ENCODE results near the gene C11orf42.
A peak's percentile ranks its signal among the peaks of the same experiment; 100 is the strongest.
"Not testable (repeated sequence)": the region's sequence is repeated elsewhere in the genome, so short reads cannot be mapped to it uniquely, and the experiment has no call there.

C11orf42 gene

GRCh38 chr11:6245536-6245935, 40.2 kb downstream of the C11orf42 start:
- Histone ChIP-seq H3K4me1 (ENCODE audit: control insufficient read depth, insufficient read depth, low read depth, low read length) (no peaks in the 10 kb centered on the region), H4K91ac (ENCODE audit: low read length) (no peak overlapping the region), H3K9ac (ENCODE audit: low read length) (no peak overlapping the region), H3K4me2 (ENCODE audit: low read length, poor library complexity, severe bottlenecking) (no peak overlapping the region), H3K9me3 (ENCODE audit: control insufficient read depth, low read length) (no peaks in the 10 kb centered on the region), H3K14ac (ENCODE audit: low read length in 2 of 2) (no peak overlapping the region), H3K23ac (ENCODE audit: low read length in 2 of 2) (no peak overlapping the region), H2AK5ac (ENCODE audit: low read length, severe bottlenecking) (no peak overlapping the region), H4K8ac (ENCODE audit: low read length) (no peak overlapping the region), H2BK120ac (ENCODE audit: low read depth, low read length) (no peak overlapping the region), H3K36me3 (ENCODE audit: control insufficient read depth in 1 of 2, insufficient read depth in 2 of 2, low read depth in 1 of 2, low read length in 2 of 2) (no peaks in the 10 kb centered on the region), H3K27ac (ENCODE audit: low read length, poor library complexity, severe bottlenecking) (no peak overlapping the region), H2BK5ac (ENCODE audit: low read depth, low read length, poor library complexity, severe bottlenecking) (no peak overlapping the region), H3K4ac (ENCODE audit: low read depth in 1 of 2, low read length in 2 of 2) (no peak overlapping the region), H3K27me3 (ENCODE audit: control insufficient read depth in 1 of 2, insufficient read depth in 1 of 2, low read length in 2 of 2) (peaks cover 0 to 36% of the 10 kb centered on the region in 2 experiments), H2BK12ac (ENCODE audit: low read length in 2 of 2) (no peak overlapping the region), H2BK15ac (ENCODE audit: low read depth, poor library complexity, severe bottlenecking) (no peak overlapping the region), H3K79me1 (replicated peaks; ENCODE audit: low read length, poor library complexity, severe bottlenecking) (no peaks in the 10 kb centered on the region), H3K18ac (ENCODE audit: low read depth in 1 of 2, low read length in 2 of 2) (no peak overlapping the region), H2AFZ (ENCODE audit: low read depth, low read length) (no peak overlapping the region), H3K4me3 (ENCODE audit: insufficient read depth in 1 of 2, low read depth in 1 of 2, low read length in 2 of 2) (no peak overlapping the region)
- WGBS = 100% methylated on average over 2 of the region's 2 CpGs
- no peak for DNase-seq

GRCh38 chr11:6248248-6248647, 42.9 kb downstream of the C11orf42 start:
- Histone ChIP-seq H3K23ac (ENCODE audit: low read length in 2 of 2) (no peak overlapping the region), H3K18ac (ENCODE audit: low read depth in 1 of 2, low read length in 2 of 2) (no peak overlapping the region), H2BK15ac (ENCODE audit: low read depth, poor library complexity, severe bottlenecking) (no peak overlapping the region), H3K79me1 (replicated peaks; ENCODE audit: low read length, poor library complexity, severe bottlenecking) (no peaks in the 10 kb centered on the region), H2BK12ac (ENCODE audit: low read length in 2 of 2) (no peak overlapping the region), H3K4ac (ENCODE audit: low read depth in 1 of 2, low read length in 2 of 2) (no peak overlapping the region), H2AK5ac (ENCODE audit: low read length, severe bottlenecking) (no peak overlapping the region), H2AFZ (ENCODE audit: low read depth, low read length) (no peak overlapping the region), H4K8ac (ENCODE audit: low read length) (no peak overlapping the region), H3K4me2 (ENCODE audit: low read length, poor library complexity, severe bottlenecking) (no peak overlapping the region), H3K14ac (ENCODE audit: low read length in 2 of 2) (no peak overlapping the region), H2BK5ac (ENCODE audit: low read depth, low read length, poor library complexity, severe bottlenecking) (no peak overlapping the region), H3K27ac (ENCODE audit: low read length, poor library complexity, severe bottlenecking) (no peak overlapping the region), H3K9me3 (ENCODE audit: control insufficient read depth, low read length) (no peaks in the 10 kb centered on the region), H3K4me3 (ENCODE audit: insufficient read depth in 1 of 2, low read depth in 1 of 2, low read length in 2 of 2) (no peak overlapping the region), H3K27me3 (ENCODE audit: control insufficient read depth in 1 of 2, insufficient read depth in 1 of 2, low read length in 2 of 2) (peaks cover 0 to 15% of the 10 kb centered on the region in 2 experiments), H3K36me3 (ENCODE audit: control insufficient read depth in 1 of 2, insufficient read depth in 2 of 2, low read depth in 1 of 2, low read length in 2 of 2) (no peaks in the 10 kb centered on the region), H4K91ac (ENCODE audit: low read length) (no peak overlapping the region), H3K9ac (ENCODE audit: low read length) (no peak overlapping the region), H3K4me1 (ENCODE audit: control insufficient read depth, insufficient read depth, low read depth, low read length) (peaks cover 3% of the 10 kb centered on the region), H2BK120ac (ENCODE audit: low read depth, low read length) (no peak overlapping the region)
- WGBS = no CpG with 5 or more reads among the region's 1 CpG
- DNase-seq = peak; percentile 22

GRCh38 chr11:6248897-6249296, 43.5 kb downstream of the C11orf42 start:
- not testable (repeated sequence) for H2AK5ac ChIP-seq (ENCODE audit: low read length, severe bottlenecking); H3K27me3 ChIP-seq (ENCODE audit: control insufficient read depth in 1 of 2, insufficient read depth in 1 of 2, low read length in 2 of 2); H3K4me2 ChIP-seq (ENCODE audit: low read length, poor library complexity, severe bottlenecking); H3K9me3 ChIP-seq (ENCODE audit: control insufficient read depth, low read length); H2BK15ac ChIP-seq (ENCODE audit: low read depth, poor library complexity, severe bottlenecking); H2BK12ac ChIP-seq (ENCODE audit: low read length in 2 of 2); H4K8ac ChIP-seq (ENCODE audit: low read length); H3K18ac ChIP-seq (ENCODE audit: low read depth in 1 of 2, low read length in 2 of 2); H3K23ac ChIP-seq (ENCODE audit: low read length in 2 of 2); H3K4me3 ChIP-seq (ENCODE audit: insufficient read depth in 1 of 2, low read depth in 1 of 2, low read length in 2 of 2); H3K4me1 ChIP-seq (ENCODE audit: control insufficient read depth, insufficient read depth, low read depth, low read length); H2AFZ ChIP-seq (ENCODE audit: low read depth, low read length); H3K27ac ChIP-seq (ENCODE audit: low read length, poor library complexity, severe bottlenecking); H3K9ac ChIP-seq (ENCODE audit: low read length); H3K4ac ChIP-seq (ENCODE audit: low read depth in 1 of 2, low read length in 2 of 2); H2BK120ac ChIP-seq (ENCODE audit: low read depth, low read length); H2BK5ac ChIP-seq (ENCODE audit: low read depth, low read length, poor library complexity, severe bottlenecking); DNase-seq; H4K91ac ChIP-seq (ENCODE audit: low read length); H3K79me1 ChIP-seq (replicated peaks; ENCODE audit: low read length, poor library complexity, severe bottlenecking); H3K14ac ChIP-seq (ENCODE audit: low read length in 2 of 2); H3K36me3 ChIP-seq (ENCODE audit: control insufficient read depth in 1 of 2, insufficient read depth in 2 of 2, low read depth in 1 of 2, low read length in 2 of 2)
- 83% methylated on average over 3 of the region's 3 CpGs for WGBS

- Histone ChIP-seq H4K91ac (ENCODE audit: low read length) (no peak overlapping the region), H4K8ac (ENCODE audit: low read length) (no peak overlapping the region), H2BK12ac (ENCODE audit: low read length in 2 of 2) (no peak overlapping the region), H3K9me3 (ENCODE audit: control insufficient read depth, low read length) (no peaks in the 10 kb centered on the region), H3K4ac (ENCODE audit: low read depth in 1 of 2, low read length in 2 of 2) (no peak overlapping the region), H3K18ac (ENCODE audit: low read depth in 1 of 2, low read length in 2 of 2) (no peak overlapping the region), H3K23ac (ENCODE audit: low read length in 2 of 2) (no peak overlapping the region), H3K27ac (ENCODE audit: low read length, poor library complexity, severe bottlenecking) (no peak overlapping the region), H2BK5ac (ENCODE audit: low read depth, low read length, poor library complexity, severe bottlenecking) (no peak overlapping the region), H3K79me1 (replicated peaks; ENCODE audit: low read length, poor library complexity, severe bottlenecking) (no peaks in the 10 kb centered on the region), H2AFZ (ENCODE audit: low read depth, low read length) (no peak overlapping the region), H3K4me3 (ENCODE audit: insufficient read depth in 1 of 2, low read depth in 1 of 2, low read length in 2 of 2) (peak overlapping the region in 1 of 2 experiments; percentile 51), H2BK120ac (ENCODE audit: low read depth, low read length) (no peak overlapping the region), H3K36me3 (ENCODE audit: control insufficient read depth in 1 of 2, insufficient read depth in 2 of 2, low read depth in 1 of 2, low read length in 2 of 2) (no peaks in the 10 kb centered on the region), H3K4me1 (ENCODE audit: control insufficient read depth, insufficient read depth, low read depth, low read length) (peaks cover 3% of the 10 kb centered on the region), H2AK5ac (ENCODE audit: low read length, severe bottlenecking) (peak overlapping the region; percentile 35), H3K4me2 (ENCODE audit: low read length, poor library complexity, severe bottlenecking) (no peak overlapping the region), H3K14ac (ENCODE audit: low read length in 2 of 2) (no peak overlapping the region), H3K9ac (ENCODE audit: low read length) (peak overlapping the region; percentile 59), H2BK15ac (ENCODE audit: low read depth, poor library complexity, severe bottlenecking) (no peak overlapping the region), H3K27me3 (ENCODE audit: control insufficient read depth in 1 of 2, insufficient read depth in 1 of 2, low read length in 2 of 2) (peaks cover 0 to 8% of the 10 kb centered on the region in 2 experiments)
- 59% methylated on average over 3 of the region's 3 CpGs for WGBS
- DNase-seq = peak; percentile 64
These were observed 44.6 kb downstream of the C11orf42 start for GRCh38 chr11:6249770-6250555.

All from mesenchymal stem cell (in vitro differentiated cells and primary cell).